Activated CD4-positive, CD25-positive, alpha-beta regulatory T cell treated with anti-CD3 and anti-CD28 coated beads, Interleukin-2, amount 50 U/mL, for 24 hours (primary cell): ENCODE results near the gene NPPB.

Source experiments
- ATAC-seq, 2 donors: fragments of 150-1000 bp; cut with Tn5 transposase; one replicate each; pipeline ENCODE4 v1.10.0; 2021; ENCODE audit warnings: mild to moderate bottlenecking in 1 of 2, moderate library complexity in 1 of 2

The NPPB gene

DNA sequence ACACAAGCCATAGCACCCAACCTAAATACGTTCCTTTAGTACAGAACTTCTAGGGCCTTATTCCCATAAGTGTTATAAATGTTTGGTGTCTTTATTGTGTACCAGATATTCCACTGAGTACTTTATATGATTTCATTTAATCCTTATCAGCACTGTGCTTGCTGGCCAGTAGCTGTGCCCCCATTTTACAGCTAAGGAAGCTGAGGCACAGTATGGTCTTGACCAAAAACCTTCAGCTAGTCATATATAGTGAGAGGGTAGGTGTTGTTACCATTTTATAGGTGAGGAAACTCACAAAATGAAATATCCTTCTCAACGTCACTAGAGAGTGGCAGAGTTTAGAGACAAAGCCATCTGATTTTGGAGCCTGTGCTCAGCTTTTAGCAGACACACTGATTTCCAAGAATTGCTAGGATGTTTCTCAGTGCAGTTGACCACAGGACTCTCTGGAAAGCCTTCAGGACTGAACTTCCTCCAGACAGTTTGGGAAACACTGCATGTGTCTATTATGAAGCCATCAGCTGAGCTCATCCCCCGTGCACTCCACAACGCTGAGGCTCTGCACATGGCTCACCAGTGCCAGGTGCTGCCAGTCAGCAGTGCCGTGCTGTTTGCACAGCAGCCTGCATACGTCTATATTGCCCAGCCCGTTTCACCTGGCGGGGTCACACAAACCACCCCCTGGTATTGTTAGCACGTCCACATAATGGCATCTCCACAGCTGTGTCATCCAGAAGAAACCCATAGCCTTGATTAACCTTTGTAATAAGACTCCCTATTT lies 26.6 kb downstream of the NPPB start:
- no peak for ATAC-seq

DNA sequence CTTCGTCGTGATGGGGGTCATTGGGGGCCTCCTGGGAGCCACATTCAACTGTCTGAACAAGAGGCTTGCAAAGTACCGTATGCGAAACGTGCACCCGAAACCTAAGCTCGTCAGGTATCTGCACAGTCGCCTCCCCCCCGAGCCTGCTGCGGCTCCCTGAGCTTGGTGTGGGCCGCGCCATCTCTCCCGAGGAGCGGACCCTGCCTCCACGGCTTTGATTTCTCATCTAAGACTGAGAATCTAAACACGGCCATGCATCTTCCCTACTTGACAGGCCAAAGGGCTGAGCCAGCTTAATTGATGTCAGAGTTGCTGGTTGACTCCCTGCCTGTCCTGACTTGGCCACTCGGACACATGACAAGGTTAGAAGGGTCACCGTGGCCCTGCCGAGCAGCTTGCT lies 30.2 kb downstream of the NPPB start:
- ATAC-seq, result no peak

DNA sequence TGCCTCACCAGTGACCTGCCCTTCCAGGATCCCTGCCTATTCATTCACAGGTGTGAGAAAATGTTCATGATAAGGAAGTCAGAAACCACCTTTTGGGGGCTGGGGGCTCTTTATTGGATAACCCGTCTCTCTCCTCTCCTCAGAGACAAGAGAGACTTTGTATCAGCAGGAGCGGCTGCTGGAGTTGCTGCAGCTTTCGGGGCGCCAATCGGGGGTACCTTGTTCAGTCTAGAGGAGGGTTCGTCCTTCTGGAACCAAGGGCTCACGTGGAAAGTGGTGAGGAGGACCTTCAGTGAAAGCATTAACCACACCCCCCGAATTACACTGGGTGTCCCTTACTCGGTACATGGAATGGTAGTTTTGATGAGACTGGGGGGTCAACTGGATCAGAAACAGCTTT lies 31.8 kb downstream of the NPPB start:
- ATAC-seq, result no peak

DNA sequence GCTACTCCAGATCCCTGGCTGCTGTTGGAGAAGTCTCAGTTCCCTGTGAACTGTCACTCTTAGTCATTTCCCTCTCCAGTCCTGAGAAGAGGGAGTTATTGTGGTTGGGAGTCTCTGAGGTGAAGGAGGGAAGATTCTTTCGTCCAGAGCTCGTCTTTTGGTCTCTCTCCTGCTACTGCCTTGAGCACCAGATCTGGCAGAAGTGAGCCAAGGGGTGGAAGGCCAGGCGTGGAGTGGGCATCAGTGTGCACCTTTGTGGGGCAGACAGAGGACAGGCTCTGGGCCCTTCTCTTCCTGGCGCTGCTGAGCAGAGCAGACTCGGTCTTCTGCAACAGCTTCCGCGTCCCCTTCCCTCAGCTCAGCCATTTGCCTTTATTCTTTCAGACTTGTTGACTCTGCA lies 33.6 kb downstream of the NPPB start:
- ATAC-seq, result no peak

DNA sequence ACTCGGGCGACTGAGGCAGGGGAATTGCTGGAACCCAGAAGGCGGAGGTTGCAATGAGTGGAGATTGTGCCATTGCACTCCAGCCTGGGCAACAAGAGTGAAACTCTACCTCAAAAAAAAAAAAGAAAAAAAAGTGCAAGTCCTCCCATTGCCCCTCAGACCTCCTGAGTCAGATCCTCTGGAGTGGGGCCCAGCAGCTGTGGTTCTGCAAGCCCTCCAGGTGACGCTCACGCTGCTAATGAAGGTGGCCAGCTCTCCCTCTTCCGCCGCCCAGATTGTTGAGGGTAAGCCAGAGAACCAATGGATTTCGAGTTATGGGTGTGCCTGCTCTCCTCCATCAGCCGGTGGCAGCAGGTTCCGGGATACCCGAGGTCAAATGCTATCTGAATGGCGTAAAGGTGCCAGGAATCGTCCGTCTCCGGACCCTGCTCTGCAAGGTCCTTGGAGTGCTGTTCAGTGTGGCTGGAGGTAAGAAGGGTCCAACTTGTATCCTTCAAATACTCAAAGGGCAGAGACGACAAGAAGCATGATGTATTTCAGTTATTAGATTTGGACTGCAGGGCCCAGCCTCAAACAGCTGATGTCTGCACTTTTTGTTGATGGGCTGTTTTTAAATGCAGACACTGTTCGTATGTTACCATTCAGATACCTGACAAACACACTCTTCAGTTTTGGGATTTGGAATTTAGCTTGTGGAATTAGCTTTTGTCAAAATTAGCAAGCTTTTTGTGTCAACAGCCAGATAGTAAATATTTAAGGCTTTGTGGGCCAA lies 35.2 kb downstream of the NPPB start:
- no peak for ATAC-seq

DNA sequence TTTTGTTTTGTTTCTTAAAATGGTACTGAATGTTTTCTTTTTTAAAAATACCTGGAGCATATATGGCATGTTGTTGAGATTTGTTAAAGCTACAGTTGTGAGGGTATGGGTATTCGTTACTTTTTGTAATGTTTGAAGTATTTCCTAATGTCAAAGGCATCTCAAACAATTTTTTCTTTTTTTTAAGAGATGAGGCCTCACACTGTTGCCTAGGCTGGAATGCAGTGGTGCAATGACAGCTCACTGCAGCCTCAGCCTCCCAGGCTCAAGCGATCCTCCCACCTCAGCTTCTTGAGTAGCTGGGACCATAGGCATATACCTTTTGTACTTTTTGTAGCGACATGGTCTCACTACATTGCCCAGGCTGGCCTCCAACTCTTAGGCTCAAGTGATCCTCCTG lies 36.7 kb downstream of the NPPB start:
- no peak for ATAC-seq

DNA sequence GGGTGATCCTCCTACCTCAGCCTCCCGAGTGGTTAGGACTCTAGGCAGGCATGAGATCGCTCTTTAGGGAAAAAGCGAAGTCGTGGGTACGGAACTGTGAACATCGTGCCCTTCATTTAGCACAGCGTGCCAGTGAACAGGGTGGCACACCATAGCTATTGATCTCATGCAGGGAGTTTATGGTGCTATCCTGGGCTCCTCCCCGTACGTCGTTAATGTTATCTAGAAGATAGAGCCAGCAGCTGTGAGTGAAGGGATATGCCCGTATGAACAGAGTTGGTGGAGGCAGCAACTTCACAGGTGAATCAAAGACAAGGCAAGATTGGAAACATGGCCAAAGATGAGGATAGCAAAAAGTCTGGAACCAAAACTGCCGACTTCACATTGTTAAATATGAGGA lies 41.6 kb downstream of the NPPB start:
- ATAC-seq, result no peak

DNA sequence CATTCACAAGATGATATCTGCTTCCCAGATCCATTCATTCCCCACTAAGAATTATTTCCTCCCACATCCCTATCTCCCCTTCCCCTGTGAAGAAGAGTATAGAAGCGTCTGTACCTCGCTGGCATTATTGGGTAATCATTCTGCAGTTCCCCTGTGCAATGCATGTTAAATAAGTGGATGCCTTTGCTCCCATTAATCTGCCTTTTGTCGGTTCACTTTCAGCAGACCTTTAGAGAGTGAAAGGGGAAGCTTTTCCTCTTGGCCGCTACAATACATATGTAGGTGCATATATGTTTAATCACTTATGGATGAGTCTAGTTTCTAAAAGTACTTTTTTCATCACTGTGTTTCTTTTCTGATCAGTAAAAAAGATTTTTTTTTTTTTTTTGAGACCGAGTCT lies 45.7 kb downstream of the NPPB start:
- no peak for ATAC-seq
